ENCODE measurements around the gene CHGA. TPM values are rescaled to one million over a fixed set of nuclear protein-coding genes. Genes with fewer than 3 reads are reported as not detected.

Gene CHGA
- polyA plus RNA-seq, 3 donors = not detected

DNA sequence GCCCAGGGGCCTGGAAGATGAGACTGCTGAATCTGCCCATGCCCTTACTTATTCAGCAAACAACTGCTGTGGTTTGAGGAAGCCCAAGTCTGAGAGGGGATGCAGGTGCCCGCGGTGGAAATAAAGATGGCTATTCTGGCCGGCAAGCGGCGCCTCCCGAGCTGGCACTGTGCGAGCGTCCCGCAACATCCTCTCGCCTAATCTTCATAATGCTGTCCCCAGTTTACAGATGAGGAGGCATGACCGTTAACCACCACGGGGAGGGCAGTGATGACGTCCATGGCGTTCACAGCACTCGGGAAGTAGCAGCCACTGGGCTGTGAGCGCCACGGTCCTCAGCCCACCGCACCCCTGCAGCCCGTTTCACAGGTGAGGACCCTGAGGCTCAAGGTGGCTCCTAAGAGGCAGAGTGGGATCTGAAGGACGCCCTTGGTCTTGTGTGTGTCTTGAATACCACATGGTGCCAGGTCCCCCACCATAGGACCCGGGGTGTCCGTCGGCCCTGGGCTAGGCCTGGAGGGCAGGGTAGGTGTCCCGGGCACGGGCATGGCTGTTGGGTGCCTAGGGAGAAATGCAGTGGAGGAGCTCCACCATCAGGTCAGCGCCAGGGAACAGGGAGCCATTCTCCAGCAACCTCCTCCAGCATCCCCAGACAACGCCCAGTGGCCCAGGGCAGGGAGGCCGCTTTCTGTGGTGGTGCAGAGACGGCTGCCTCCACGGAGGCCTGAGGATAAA is 20.2 kb downstream of the CHGA start:
- Mint-ChIP-seq H3K27ac (peak overlapping the region in 1 of 7 donors; percentile 36), H3K36me3 (peaks cover 78 to 98% of the 10 kb centered on the region in 2 donors), H3K4me3 (no peak overlapping the region), H3K9me3 (no peaks in the 10 kb centered on the region), H3K27me3 (ENCODE audit: low read depth in 3 of 3) (peaks cover 0 to 1% (median 0%) of the 10 kb centered on the region in 3 donors), H3K4me1 (no peaks in the 10 kb centered on the region)
- 98% methylated on average over 25 of the region's 30 CpGs for WGBS (ENCODE audit: insufficient coverage)
- Histone ChIP-seq H4K20me1 (ENCODE audit: insufficient read depth, low read length) (peaks cover 92% of the 10 kb centered on the region), H3K79me2 (ENCODE audit: insufficient read depth, low read length) (no peaks in the 10 kb centered on the region), H2AFZ (ENCODE audit: insufficient read depth, low read depth, low read length, poor library complexity, severe bottlenecking) (no peak overlapping the region), H3K27ac (ENCODE audit: low read depth in 1 of 2, low read length in 2 of 2) (no peak overlapping the region), H3K9ac (ENCODE audit: insufficient read depth, low read length, poor library complexity, severe bottlenecking) (no peak overlapping the region), H3K36me3 (replicated peaks in 1 of 2; ENCODE audit: control insufficient read depth in 1 of 2, insufficient read depth in 2 of 2, low read length in 2 of 2) (peaks cover 92 to 100% of the 10 kb centered on the region in 2 donors), H3K4me2 (replicated peaks; ENCODE audit: extremely low read depth, low read length, poor library complexity, severe bottlenecking) (no peak overlapping the region), H3K4me1 (ENCODE audit: control insufficient read depth in 1 of 2, insufficient read depth in 2 of 2, low read length in 2 of 2) (no peaks in the 10 kb centered on the region), H3K4me3 (replicated peaks in 1 of 3; ENCODE audit: low read depth in 2 of 3, low read length in 3 of 3) (no peak overlapping the region), H3K27me3 (ENCODE audit: control insufficient read depth in 2 of 2, insufficient read depth in 2 of 2, low read length in 2 of 2) (no peaks in the 10 kb centered on the region), H3K9me3 (replicated peaks in 1 of 2; ENCODE audit: control insufficient read depth in 1 of 2, insufficient read depth in 1 of 2, low read length in 2 of 2) (no peaks in the 10 kb centered on the region)
- TF ChIP-seq, protein P1, sequence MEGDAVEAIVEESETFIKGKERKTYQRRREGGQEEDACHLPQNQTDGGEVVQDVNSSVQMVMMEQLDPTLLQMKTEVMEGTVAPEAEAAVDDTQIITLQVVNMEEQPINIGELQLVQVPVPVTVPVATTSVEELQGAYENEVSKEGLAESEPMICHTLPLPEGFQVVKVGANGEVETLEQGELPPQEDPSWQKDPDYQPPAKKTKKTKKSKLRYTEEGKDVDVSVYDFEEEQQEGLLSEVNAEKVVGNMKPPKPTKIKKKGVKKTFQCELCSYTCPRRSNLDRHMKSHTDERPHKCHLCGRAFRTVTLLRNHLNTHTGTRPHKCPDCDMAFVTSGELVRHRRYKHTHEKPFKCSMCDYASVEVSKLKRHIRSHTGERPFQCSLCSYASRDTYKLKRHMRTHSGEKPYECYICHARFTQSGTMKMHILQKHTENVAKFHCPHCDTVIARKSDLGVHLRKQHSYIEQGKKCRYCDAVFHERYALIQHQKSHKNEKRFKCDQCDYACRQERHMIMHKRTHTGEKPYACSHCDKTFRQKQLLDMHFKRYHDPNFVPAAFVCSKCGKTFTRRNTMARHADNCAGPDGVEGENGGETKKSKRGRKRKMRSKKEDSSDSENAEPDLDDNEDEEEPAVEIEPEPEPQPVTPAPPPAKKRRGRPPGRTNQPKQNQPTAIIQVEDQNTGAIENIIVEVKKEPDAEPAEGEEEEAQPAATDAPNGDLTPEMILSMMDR (IDR thresholded peaks at IDR 0.05) = no peak
- intact Hi-C loops (cut with micrococcal nuclease) = no loop called here
- no peak for DNase-seq

DNA sequence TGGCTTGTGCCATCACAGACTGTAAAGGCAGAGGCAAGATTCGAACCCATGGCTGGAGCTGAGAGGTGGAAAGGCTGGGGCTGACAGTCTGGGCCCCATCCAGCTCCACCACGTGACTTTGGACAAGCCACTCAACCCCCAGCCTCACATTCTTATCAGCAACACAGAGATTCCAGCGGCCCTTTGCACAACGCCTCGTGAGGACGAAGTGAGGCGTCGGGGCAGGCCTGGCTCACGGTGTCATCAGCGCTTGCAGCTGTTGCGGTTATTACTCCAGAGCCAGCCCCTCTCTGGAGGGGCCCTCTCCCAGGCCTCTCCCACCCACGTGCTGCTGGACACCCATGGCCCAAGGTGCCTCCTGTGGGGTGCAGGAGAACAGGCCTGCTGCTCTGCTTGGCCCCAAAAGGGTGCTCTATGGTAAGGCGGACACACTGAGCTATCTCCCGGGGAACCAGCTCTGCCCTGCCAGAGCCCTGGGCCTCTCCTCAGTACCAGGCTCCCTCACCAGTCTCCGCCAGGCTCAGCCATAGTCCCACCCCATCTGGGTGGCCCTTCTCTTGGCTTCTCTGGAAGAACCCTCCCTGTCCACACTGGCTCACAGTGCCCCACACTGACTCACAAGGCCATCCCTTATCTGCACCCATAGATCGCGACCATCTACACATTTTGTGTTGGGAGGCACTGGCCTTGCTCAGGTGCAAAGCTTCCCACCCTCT is 21.1 kb downstream of the CHGA start:
- Histone ChIP-seq H3K27ac (ENCODE audit: low read depth in 1 of 2, low read length in 2 of 2) (no peak overlapping the region), H3K79me2 (ENCODE audit: insufficient read depth, low read length) (no peaks in the 10 kb centered on the region), H3K4me1 (ENCODE audit: control insufficient read depth in 1 of 2, insufficient read depth in 2 of 2, low read length in 2 of 2) (no peaks in the 10 kb centered on the region), H3K4me3 (replicated peaks in 1 of 3; ENCODE audit: low read depth in 2 of 3, low read length in 3 of 3) (no peak overlapping the region), H3K4me2 (replicated peaks; ENCODE audit: extremely low read depth, low read length, poor library complexity, severe bottlenecking) (no peak overlapping the region), H3K9ac (ENCODE audit: insufficient read depth, low read length, poor library complexity, severe bottlenecking) (no peak overlapping the region), H3K9me3 (replicated peaks in 1 of 2; ENCODE audit: control insufficient read depth in 1 of 2, insufficient read depth in 1 of 2, low read length in 2 of 2) (no peaks in the 10 kb centered on the region), H2AFZ (ENCODE audit: insufficient read depth, low read depth, low read length, poor library complexity, severe bottlenecking) (no peak overlapping the region), H3K36me3 (replicated peaks in 1 of 2; ENCODE audit: control insufficient read depth in 1 of 2, insufficient read depth in 2 of 2, low read length in 2 of 2) (peaks cover 91 to 100% of the 10 kb centered on the region in 2 donors), H4K20me1 (ENCODE audit: insufficient read depth, low read length) (peaks cover 93% of the 10 kb centered on the region), H3K27me3 (ENCODE audit: control insufficient read depth in 2 of 2, insufficient read depth in 2 of 2, low read length in 2 of 2) (no peaks in the 10 kb centered on the region)
- 96% methylated on average over 17 of the region's 17 CpGs for WGBS (ENCODE audit: insufficient coverage)
- Mint-ChIP-seq H3K4me1 (no peaks in the 10 kb centered on the region), H3K27me3 (ENCODE audit: low read depth in 3 of 3) (peaks cover 0 to 1% (median 0%) of the 10 kb centered on the region in 3 donors), H3K27ac (peak overlapping the region in 1 of 7 donors; percentile 60), H3K36me3 (peaks cover 76 to 98% of the 10 kb centered on the region in 2 donors), H3K9me3 (no peaks in the 10 kb centered on the region), H3K4me3 (no peak overlapping the region)
- intact Hi-C loops (cut with micrococcal nuclease) = no loop called here
- no peak for DNase-seq
- TF ChIP-seq, protein P1 (IDR thresholded peaks at IDR 0.05) = no peak
